ENCODE measurements around the gene HOXD8. TPM values are rescaled to one million over a fixed set of nuclear protein-coding genes. Genes with fewer than 3 reads are reported as not detected.

The HOXD8 gene
- total and polyA plus RNA-seq, 10 of the 15 experiments (the other 5 are each of a cell fraction or from before 2014, with no cell fraction given), result not detected

GRCh38 chr2:176140513-176141317 is 11.2 kb downstream of the HOXD8 start (continued):
- TF ChIP-seq ASH2L (IDR thresholded peaks at IDR 0.05; ENCODE audit: borderline replicate concordance, low read depth), result no peak
- peak; percentile 89 for TF ChIP-seq SMARCA5 (IDR thresholded peaks at IDR 0.05)
- no peak for TF ChIP-seq BCL11A (IDR thresholded peaks at IDR 0.05; ENCODE audit: low read depth, low read length)
- peak; percentile 47; the same call in 1 of the 2 replicates for TF ChIP-seq NR2F1 (conservative IDR thresholded peaks at IDR 0.05)
- no peak for TF ChIP-seq TCF3 (IDR thresholded peaks at IDR 0.05; ENCODE audit: borderline replicate concordance, insufficient read depth, low read depth, low read length)
- peak; percentile 97; the same call in 1 of the 2 replicates for TF ChIP-seq RB1 (IDR thresholded peaks at IDR 0.05; ENCODE audit: borderline replicate concordance)
- TF ChIP-seq, protein P1, sequence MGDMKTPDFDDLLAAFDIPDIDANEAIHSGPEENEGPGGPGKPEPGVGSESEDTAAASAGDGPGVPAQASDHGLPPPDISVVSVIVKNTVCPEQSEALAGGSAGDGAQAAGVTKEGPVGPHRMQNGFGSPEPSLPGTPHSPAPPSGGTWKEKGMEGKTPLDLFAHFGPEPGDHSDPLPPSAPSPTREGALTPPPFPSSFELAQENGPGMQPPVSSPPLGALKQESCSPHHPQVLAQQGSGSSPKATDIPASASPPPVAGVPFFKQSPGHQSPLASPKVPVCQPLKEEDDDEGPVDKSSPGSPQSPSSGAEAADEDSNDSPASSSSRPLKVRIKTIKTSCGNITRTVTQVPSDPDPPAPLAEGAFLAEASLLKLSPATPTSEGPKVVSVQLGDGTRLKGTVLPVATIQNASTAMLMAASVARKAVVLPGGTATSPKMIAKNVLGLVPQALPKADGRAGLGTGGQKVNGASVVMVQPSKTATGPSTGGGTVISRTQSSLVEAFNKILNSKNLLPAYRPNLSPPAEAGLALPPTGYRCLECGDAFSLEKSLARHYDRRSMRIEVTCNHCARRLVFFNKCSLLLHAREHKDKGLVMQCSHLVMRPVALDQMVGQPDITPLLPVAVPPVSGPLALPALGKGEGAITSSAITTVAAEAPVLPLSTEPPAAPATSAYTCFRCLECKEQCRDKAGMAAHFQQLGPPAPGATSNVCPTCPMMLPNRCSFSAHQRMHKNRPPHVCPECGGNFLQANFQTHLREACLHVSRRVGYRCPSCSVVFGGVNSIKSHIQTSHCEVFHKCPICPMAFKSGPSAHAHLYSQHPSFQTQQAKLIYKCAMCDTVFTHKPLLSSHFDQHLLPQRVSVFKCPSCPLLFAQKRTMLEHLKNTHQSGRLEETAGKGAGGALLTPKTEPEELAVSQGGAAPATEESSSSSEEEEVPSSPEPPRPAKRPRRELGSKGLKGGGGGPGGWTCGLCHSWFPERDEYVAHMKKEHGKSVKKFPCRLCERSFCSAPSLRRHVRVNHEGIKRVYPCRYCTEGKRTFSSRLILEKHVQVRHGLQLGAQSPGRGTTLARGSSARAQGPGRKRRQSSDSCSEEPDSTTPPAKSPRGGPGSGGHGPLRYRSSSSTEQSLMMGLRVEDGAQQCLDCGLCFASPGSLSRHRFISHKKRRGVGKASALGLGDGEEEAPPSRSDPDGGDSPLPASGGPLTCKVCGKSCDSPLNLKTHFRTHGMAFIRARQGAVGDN (IDR thresholded peaks at IDR 0.05), result 0 out of 2 replicates have a peak, but pooled peaks have one; percentile 25
- TF ChIP-seq IKZF1 (conservative IDR thresholded peaks at IDR 0.05), result peak; percentile 76
- TF ChIP-seq MXI1 (IDR thresholded peaks at IDR 0.05; ENCODE audit: low read depth, low read length), result no peak
- TF ChIP-seq ZNF217 (IDR thresholded peaks at IDR 0.05), result 0 out of 2 replicates have a peak, but pooled peaks have one; percentile 48
- peak; percentile 34; the same call in 1 of the 2 replicates for TF ChIP-seq FOXM1 (IDR thresholded peaks at IDR 0.05; ENCODE audit: low read depth, low read length)
- no peak for TF ChIP-seq CBFB (IDR thresholded peaks at IDR 0.05; ENCODE audit: low read depth)
- peak; percentile 87 for TF ChIP-seq LARP7 (IDR thresholded peaks at IDR 0.05)
- peak; percentile 46; the same call in 1 of the 2 replicates for TF ChIP-seq RFX5 (IDR thresholded peaks at IDR 0.05; ENCODE audit: low read depth, low read length)
- 0 out of 2 replicates have a peak, but pooled peaks have one; percentile 51 for TF ChIP-seq STAT1 (conservative IDR thresholded peaks at IDR 0.05)
- TF ChIP-seq GATAD2B (conservative IDR thresholded peaks at IDR 0.05; ENCODE audit: low read depth), result peak; percentile 72
- TF ChIP-seq ZNF24 (IDR thresholded peaks at IDR 0.05), result no peak
- TF ChIP-seq POU2F2 (IDR thresholded peaks at IDR 0.05; ENCODE audit: borderline replicate concordance, low read depth, low read length), result 0 out of 3 replicates have a peak, but pooled peaks have one; percentile 34
- TF ChIP-seq, protein P2, sequence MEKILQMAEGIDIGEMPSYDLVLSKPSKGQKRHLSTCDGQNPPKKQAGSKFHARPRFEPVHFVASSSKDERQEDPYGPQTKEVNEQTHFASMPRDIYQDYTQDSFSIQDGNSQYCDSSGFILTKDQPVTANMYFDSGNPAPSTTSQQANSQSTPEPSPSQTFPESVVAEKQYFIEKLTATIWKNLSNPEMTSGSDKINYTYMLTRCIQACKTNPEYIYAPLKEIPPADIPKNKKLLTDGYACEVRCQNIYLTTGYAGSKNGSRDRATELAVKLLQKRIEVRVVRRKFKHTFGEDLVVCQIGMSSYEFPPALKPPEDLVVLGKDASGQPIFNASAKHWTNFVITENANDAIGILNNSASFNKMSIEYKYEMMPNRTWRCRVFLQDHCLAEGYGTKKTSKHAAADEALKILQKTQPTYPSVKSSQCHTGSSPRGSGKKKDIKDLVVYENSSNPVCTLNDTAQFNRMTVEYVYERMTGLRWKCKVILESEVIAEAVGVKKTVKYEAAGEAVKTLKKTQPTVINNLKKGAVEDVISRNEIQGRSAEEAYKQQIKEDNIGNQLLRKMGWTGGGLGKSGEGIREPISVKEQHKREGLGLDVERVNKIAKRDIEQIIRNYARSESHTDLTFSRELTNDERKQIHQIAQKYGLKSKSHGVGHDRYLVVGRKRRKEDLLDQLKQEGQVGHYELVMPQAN (conservative IDR thresholded peaks at IDR 0.05), result 0 out of 2 replicates have a peak, but pooled peaks have one; percentile 42
- TF ChIP-seq, protein P3, sequence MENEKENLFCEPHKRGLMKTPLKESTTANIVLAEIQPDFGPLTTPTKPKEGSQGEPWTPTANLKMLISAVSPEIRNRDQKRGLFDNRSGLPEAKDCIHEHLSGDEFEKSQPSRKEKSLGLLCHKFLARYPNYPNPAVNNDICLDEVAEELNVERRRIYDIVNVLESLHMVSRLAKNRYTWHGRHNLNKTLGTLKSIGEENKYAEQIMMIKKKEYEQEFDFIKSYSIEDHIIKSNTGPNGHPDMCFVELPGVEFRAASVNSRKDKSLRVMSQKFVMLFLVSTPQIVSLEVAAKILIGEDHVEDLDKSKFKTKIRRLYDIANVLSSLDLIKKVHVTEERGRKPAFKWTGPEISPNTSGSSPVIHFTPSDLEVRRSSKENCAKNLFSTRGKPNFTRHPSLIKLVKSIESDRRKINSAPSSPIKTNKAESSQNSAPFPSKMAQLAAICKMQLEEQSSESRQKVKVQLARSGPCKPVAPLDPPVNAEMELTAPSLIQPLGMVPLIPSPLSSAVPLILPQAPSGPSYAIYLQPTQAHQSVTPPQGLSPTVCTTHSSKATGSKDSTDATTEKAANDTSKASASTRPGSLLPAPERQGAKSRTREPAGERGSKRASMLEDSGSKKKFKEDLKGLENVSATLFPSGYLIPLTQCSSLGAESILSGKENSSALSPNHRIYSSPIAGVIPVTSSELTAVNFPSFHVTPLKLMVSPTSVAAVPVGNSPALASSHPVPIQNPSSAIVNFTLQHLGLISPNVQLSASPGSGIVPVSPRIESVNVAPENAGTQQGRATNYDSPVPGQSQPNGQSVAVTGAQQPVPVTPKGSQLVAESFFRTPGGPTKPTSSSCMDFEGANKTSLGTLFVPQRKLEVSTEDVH (IDR thresholded peaks at IDR 0.05; ENCODE audit: low read depth, partially characterized antibody), result no peak
- no peak for TF ChIP-seq CBX3 (IDR thresholded peaks at IDR 0.05; ENCODE audit: borderline replicate concordance, low read depth)
- TF ChIP-seq RELA (IDR thresholded peaks at IDR 0.05; ENCODE audit: borderline replicate concordance, partially characterized antibody), result no peak
